Measurements from ENCODE around the gene PKN3.
"Not testable (repeated sequence)": the region's sequence is repeated elsewhere in the genome, so short reads cannot be mapped to it uniquely, and the experiment has no call there.

- not testable (repeated sequence) for TF ChIP-seq ESRRG (CRISPR knock-in tag; IDR thresholded peaks at IDR 0.05); POU6F1 (CRISPR knock-in tag; IDR thresholded peaks at IDR 0.05; ENCODE audit: borderline replicate concordance, low read depth); PPARA (CRISPR knock-in tag; IDR thresholded peaks at IDR 0.05; ENCODE audit: borderline replicate concordance); ZFP30 (CRISPR knock-in tag; IDR thresholded peaks at IDR 0.05); ZFP3 (CRISPR knock-in tag; IDR thresholded peaks at IDR 0.05); RARB (CRISPR knock-in tag; IDR thresholded peaks at IDR 0.05); ARNTL (CRISPR knock-in tag; IDR thresholded peaks at IDR 0.05; ENCODE audit: borderline replicate concordance, low read depth)
Observed at GRCh38 chr9:128666481-128666941, 35.8 kb upstream of the PKN3 start.
